Neural progenitor cell (in vitro differentiated cells): ENCODE data around the gene ZSWIM5.
"Not testable (repeated sequence)": the region's sequence is repeated elsewhere in the genome, so short reads cannot be mapped to it uniquely, and the experiment has no call there.

Experiments used
- EZH2 ChIP-seq: fragments of 200-600 bp; sonication (generic); IDR thresholded peaks from 2 replicates; pipeline ENCODE4 v1.6.1; 2017; ENCODE audit warnings: antibody characterized with exemption, mild to moderate bottlenecking, moderate library complexity
- EZH2phosphoT487 ChIP-seq: fragments of 200-600 bp; sonication (generic); IDR thresholded peaks from 2 replicates; pipeline ENCODE4 v1.6.1; 2017; ENCODE audit warnings: antibody characterized with exemption
- TF ChIP-seq, protein P1 (sequence below): fragments of 200-600 bp; sonication (generic); IDR thresholded peaks from 2 replicates; pipeline ENCODE4 v1.5.1; 2017; ENCODE audit warnings: antibody characterized with exemption, mild to moderate bottlenecking

- TF ChIP-seq EZH2phosphoT487, EZH2: not testable (repeated sequence)
- TF ChIP-seq, protein P1, sequence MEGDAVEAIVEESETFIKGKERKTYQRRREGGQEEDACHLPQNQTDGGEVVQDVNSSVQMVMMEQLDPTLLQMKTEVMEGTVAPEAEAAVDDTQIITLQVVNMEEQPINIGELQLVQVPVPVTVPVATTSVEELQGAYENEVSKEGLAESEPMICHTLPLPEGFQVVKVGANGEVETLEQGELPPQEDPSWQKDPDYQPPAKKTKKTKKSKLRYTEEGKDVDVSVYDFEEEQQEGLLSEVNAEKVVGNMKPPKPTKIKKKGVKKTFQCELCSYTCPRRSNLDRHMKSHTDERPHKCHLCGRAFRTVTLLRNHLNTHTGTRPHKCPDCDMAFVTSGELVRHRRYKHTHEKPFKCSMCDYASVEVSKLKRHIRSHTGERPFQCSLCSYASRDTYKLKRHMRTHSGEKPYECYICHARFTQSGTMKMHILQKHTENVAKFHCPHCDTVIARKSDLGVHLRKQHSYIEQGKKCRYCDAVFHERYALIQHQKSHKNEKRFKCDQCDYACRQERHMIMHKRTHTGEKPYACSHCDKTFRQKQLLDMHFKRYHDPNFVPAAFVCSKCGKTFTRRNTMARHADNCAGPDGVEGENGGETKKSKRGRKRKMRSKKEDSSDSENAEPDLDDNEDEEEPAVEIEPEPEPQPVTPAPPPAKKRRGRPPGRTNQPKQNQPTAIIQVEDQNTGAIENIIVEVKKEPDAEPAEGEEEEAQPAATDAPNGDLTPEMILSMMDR, result not testable (repeated sequence)
Measured at GRCh38 chr1:45062463-45062862, 143.9 kb downstream of the ZSWIM5 start.
